Activated T-helper 9 cell treated with anti-CD3 and anti-CD28 coated beads, Interleukin-2, amount 50 U/mL, for 16 hours (primary cell): Measurements from ENCODE around the gene FAM131B.

Experiments used
- DNase-seq: peaks from one replicate; pipeline ENCODE4 v3.0.0-alpha.2; 2020; ENCODE audit warnings: low read depth

The FAM131B gene

GRCh38 chr7:143321242-143321641, 41.3 kb downstream of the FAM131B start:
- DNase-seq, result no peak

GRCh38 chr7:143320620-143321019, 41.9 kb downstream of the FAM131B start:
- DNase-seq, result no peak

GRCh38 chr7:143318661-143319060, 43.9 kb downstream of the FAM131B start:
- DNase-seq, result no peak

- DNase-seq, result no peak
Observed at GRCh38 chr7:143316492-143316891, 46.0 kb downstream of the FAM131B start.

GRCh38 chr7:143315776-143316175, 46.7 kb downstream of the FAM131B start, which contains the start of gene CLCN1:
Gene CLCN1 (plus strand): TSS chr7:143316111. CDS start chr7:143316213, 102 bp downstream.
- DNase-seq, result no peak

- no peak for DNase-seq
Observed at GRCh38 chr7:143314127-143314526, 48.4 kb downstream of the FAM131B start.

GRCh38 chr7:143308632-143309031, 53.9 kb downstream of the FAM131B start:
- DNase-seq, result no peak

GRCh38 chr7:143305423-143306070, 57.0 kb downstream of the FAM131B start:
- peak; percentile 49 for DNase-seq

- no peak for DNase-seq
Observed at GRCh38 chr7:143304938-143305337, 57.6 kb downstream of the FAM131B start.

GRCh38 chr7:143303733-143304132, 58.8 kb downstream of the FAM131B start:
- no peak for DNase-seq
